BLaER1 (cell line): ENCODE measurements around the gene STYXL1.

Experiments used
- H3K27ac ChIP-seq: shearing (Covaris generic); formaldehyde crosslinking; 2 replicates; pipeline ENCODE4 v1.8.1; 2022
- H3K27me3 ChIP-seq: shearing (Covaris generic); formaldehyde crosslinking; 2 replicates; pipeline ENCODE4 v1.8.1; 2022
- H3K36me3 ChIP-seq: shearing (Covaris generic); formaldehyde crosslinking; 2 replicates; pipeline ENCODE4 v1.8.1; 2022
- H3K4me1 ChIP-seq: shearing (Covaris generic); formaldehyde crosslinking; 2 replicates; pipeline ENCODE4 v1.8.1; 2022
- H3K4me2 ChIP-seq: shearing (Covaris generic); formaldehyde crosslinking; 2 replicates; pipeline ENCODE4 v1.8.1; 2022
- H3K4me3 ChIP-seq: shearing (Covaris generic); formaldehyde crosslinking; 2 replicates; pipeline ENCODE4 v1.8.1; 2022
- H3K9ac ChIP-seq: shearing (Covaris generic); formaldehyde crosslinking; 2 replicates; pipeline ENCODE4 v1.8.1; 2022
- H3K9me3 ChIP-seq: shearing (Covaris generic); formaldehyde crosslinking; 2 replicates; pipeline ENCODE4 v1.8.1; 2022
- H4K20me1 ChIP-seq: shearing (Covaris generic); formaldehyde crosslinking; 2 replicates; pipeline ENCODE4 v1.8.1; 2022
- Cebpa-rat ChIP-seq: shearing (Covaris generic); IDR thresholded peaks from 2 replicates; pipeline ENCODE4 v1.8.1; 2022

STYXL1 gene

DNA sequence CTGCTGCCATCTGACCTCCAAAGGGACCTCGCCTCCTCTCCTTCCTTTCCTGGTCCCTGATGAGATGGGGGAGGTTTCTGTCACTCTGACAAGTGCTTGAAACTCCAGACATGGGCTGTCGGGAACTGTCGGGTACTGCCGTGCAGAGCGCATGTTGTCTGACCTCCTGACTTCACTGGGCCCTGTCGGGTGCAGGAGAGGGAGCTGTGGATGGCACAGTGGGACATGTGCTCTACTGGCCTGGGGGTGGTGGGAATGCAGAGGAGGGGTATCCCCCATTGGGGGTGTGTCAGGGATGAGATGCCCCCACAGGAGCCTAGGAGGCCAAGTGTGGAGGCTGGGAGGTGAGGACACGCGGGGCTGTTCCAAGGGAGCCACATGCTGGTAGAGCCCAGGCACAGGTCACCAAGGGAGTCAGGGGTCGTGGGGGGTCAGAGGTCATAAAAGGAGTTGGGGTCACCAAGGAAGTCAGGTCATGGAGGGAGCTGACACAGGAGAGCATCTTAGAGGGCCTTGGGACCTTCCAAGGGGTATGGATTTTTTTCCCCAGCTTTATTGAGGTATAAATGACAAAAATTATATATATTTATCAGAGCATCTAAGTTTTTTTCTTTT is 84.3 kb downstream of the STYXL1 start:
- Histone ChIP-seq H3K36me3 (peaks cover 64% of the 10 kb centered on the region), H3K4me3 (no peak overlapping the region), H3K9ac (no peak overlapping the region), H4K20me1 (peaks cover 25% of the 10 kb centered on the region), H3K4me2 (no peak overlapping the region), H3K27me3 (no peaks in the 10 kb centered on the region), H3K4me1 (peaks cover 38% of the 10 kb centered on the region), H3K27ac (no peak overlapping the region), H3K9me3 (no peaks in the 10 kb centered on the region)
- no peak for TF ChIP-seq Cebpa-rat

- no peak overlapping the region for H3K27ac ChIP-seq
- H3K4me1 ChIP-seq = peaks cover 37% of the 10 kb centered on the region
- H3K9me3 ChIP-seq = no peaks in the 10 kb centered on the region
- H3K9ac ChIP-seq = no peak overlapping the region
- peaks cover 24% of the 10 kb centered on the region; the same call in 1 of the 2 replicates for H4K20me1 ChIP-seq
- no peak overlapping the region for H3K4me3 ChIP-seq
- peaks cover 64% of the 10 kb centered on the region for H3K36me3 ChIP-seq
- H3K27me3 ChIP-seq = no peaks in the 10 kb centered on the region
- no peak for TF ChIP-seq Cebpa-rat
- no peak overlapping the region for H3K4me2 ChIP-seq
Measured at GRCh38 chr7:75962607-75963380, 85.0 kb downstream of the STYXL1 start.

DNA sequence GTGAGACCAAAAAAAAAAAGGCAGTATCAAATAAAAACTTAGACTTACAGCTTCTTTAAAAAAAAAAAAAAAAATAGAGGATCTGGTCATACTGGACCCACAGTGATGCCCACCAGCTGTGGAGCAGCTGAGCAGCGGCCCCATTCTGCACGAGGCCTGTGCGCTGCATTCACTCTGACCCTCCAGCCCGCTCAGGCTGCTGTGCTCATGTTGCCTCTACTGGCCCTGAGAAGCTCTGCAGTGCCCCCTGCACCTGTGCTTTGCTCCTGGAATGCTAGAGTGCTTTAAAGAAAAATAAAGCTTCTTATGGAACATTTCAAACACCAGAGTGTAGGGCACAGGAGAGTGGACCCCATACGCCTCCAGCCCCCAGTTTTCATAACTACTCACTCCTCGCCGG is 86.6 kb downstream of the STYXL1 start:
- no peak overlapping the region for H3K27ac ChIP-seq

DNA sequence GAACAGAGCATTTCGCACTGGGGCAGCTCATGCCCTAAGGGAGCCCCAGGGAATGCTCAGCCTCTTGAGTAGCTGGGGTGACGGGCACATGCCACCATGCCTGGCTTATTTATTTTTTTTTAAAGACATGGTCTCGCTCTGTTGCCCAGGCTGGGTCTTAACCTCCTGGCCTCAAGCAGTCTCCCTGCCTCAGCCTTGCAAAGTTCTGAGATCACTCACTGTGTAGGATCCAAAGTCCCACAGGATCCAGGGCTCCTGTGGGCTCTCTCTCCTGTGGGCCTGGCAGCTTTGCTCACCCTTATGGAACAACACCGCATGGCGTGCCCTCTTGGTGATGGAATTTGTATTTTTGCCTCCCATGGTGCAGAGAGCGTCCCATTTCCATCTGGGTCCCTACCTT is 87.4 kb downstream of the STYXL1 start:
- Histone ChIP-seq H3K27me3 (no peaks in the 10 kb centered on the region), H3K4me3 (no peak overlapping the region), H3K27ac (no peak overlapping the region), H4K20me1 (peaks cover 26% of the 10 kb centered on the region), H3K4me1 (peaks cover 24% of the 10 kb centered on the region), H3K36me3 (peaks cover 72% of the 10 kb centered on the region), H3K9ac (no peak overlapping the region), H3K4me2 (peak overlapping the region; percentile 21; the same call in 1 of the 2 replicates), H3K9me3 (no peaks in the 10 kb centered on the region)
- TF ChIP-seq Cebpa-rat = no peak

More for the DNA sequence above, 86.6 kb downstream of the STYXL1 start:
- Histone ChIP-seq H3K9ac (no peak overlapping the region), H3K9me3 (no peaks in the 10 kb centered on the region), H3K4me3 (no peak overlapping the region), H3K27me3 (no peaks in the 10 kb centered on the region), H3K4me2 (no peak overlapping the region), H3K36me3 (peaks cover 70% of the 10 kb centered on the region), H3K4me1 (peaks cover 27% of the 10 kb centered on the region), H4K20me1 (peaks cover 22% of the 10 kb centered on the region)
- TF ChIP-seq Cebpa-rat = no peak

- H3K4me3 ChIP-seq = no peak overlapping the region
- H3K27ac ChIP-seq = no peak overlapping the region
- peaks cover 80% of the 10 kb centered on the region for H3K36me3 ChIP-seq
- peaks cover 30% of the 10 kb centered on the region for H3K4me1 ChIP-seq
- H3K27me3 ChIP-seq = no peaks in the 10 kb centered on the region
- no peak for TF ChIP-seq Cebpa-rat
- H4K20me1 ChIP-seq = peaks cover 40% of the 10 kb centered on the region
- no peaks in the 10 kb centered on the region for H3K9me3 ChIP-seq
- H3K4me2 ChIP-seq = no peak overlapping the region
- no peak overlapping the region for H3K9ac ChIP-seq
Measured at GRCh38 chr7:75958802-75959543, 88.8 kb downstream of the STYXL1 start.

DNA sequence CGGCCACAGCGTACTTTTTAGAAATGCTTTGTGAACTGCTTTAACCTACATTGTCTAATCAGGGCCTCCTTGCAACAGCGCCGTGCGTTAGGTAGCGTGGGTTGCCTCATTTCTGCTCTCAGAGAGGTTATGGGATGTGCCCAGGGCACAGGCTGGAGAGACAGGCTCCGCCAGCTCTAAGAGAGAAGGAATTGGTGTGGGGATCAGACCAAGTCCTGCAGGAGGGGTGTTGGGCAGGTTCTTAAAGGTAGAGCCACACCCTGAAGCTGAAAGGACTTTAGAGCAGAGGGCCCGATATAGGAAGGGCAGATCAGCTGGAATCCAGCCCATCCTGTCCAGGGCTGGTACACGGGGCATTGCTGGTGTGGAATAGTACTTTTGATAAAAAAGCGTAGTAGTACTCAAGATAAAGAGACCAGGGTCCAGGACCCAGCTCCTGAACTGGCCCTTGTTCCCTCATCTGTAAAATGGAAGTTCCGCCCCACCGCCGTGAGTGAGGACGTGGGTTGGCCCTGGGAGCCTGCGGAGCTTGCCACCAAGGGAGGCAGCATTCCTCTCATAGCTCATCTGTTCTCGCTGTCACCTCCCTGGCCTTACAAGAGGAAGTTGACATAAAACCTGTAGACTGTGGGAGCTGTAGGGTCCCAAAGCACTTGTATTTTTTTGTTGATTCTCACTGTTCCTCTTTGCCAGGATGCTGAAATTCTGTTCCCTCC is 90.6 kb downstream of the STYXL1 start:
- Histone ChIP-seq H3K9me3 (no peaks in the 10 kb centered on the region), H3K9ac (no peak overlapping the region), H3K27me3 (no peaks in the 10 kb centered on the region), H4K20me1 (peaks cover 40% of the 10 kb centered on the region), H3K4me1 (peaks cover 22% of the 10 kb centered on the region), H3K4me2 (no peak overlapping the region), H3K36me3 (peaks cover 80% of the 10 kb centered on the region), H3K27ac (no peak overlapping the region), H3K4me3 (no peak overlapping the region)
- no peak for TF ChIP-seq Cebpa-rat

- H3K27me3 ChIP-seq = no peaks in the 10 kb centered on the region
- H3K9ac ChIP-seq = no peak overlapping the region
- peaks cover 38% of the 10 kb centered on the region for H4K20me1 ChIP-seq
- peak overlapping the region; percentile 32 for H3K4me2 ChIP-seq
- H3K27ac ChIP-seq = no peak overlapping the region
- peaks cover 16% of the 10 kb centered on the region for H3K4me1 ChIP-seq
- peaks cover 67% of the 10 kb centered on the region for H3K36me3 ChIP-seq
- TF ChIP-seq Cebpa-rat = no peak
- no peaks in the 10 kb centered on the region for H3K9me3 ChIP-seq
- H3K4me3 ChIP-seq = no peak overlapping the region
Measured at GRCh38 chr7:75955331-75955955, 92.4 kb downstream of the STYXL1 start.

DNA sequence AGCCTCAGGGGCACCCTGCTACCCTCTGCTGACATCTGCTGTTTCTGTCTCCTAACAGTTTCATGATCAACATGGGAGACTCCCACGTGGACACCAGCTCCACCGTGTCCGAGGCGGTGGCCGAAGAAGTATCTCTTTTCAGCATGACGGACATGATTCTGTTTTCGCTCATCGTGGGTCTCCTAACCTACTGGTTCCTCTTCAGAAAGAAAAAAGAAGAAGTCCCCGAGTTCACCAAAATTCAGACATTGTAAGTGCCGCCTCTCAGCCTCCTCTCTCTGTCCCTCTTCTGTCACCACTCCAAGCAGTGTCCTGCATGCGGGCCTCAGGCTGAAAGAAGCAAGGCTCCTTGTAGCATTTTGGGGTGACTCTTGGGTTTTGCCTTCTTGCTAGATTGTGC is 93.9 kb downstream of the STYXL1 start:
- no peak overlapping the region for H3K4me2 ChIP-seq
- no peak overlapping the region for H3K27ac ChIP-seq
- H4K20me1 ChIP-seq = peaks cover 50% of the 10 kb centered on the region
- no peak overlapping the region for H3K4me3 ChIP-seq
- peaks cover 56% of the 10 kb centered on the region for H3K36me3 ChIP-seq
- H3K9ac ChIP-seq = no peak overlapping the region
- no peaks in the 10 kb centered on the region for H3K9me3 ChIP-seq
- peaks cover 9% of the 10 kb centered on the region for H3K4me1 ChIP-seq
- no peaks in the 10 kb centered on the region for H3K27me3 ChIP-seq
- TF ChIP-seq Cebpa-rat = no peak

DNA sequence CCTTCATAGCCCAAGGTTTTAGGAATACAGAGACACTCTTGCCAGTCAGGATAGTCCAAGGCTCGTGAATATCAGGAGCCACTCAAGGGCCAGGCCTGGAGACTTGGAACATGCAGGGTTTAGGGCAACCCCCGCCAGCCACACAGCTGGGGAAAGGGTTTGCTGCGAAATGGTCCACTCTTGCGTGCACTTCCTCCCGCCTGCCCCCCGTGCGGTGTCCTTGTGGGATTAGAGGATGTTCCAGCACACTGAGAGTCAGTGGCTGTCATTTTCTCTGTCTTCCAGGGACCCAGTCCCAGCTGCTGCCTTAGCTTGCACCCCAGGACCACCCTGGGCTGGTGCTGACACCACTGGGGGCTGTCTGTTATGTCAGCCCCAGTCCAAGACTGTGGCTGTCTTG is 94.4 kb downstream of the STYXL1 start:
- peaks cover 51% of the 10 kb centered on the region for H3K36me3 ChIP-seq
- H3K9me3 ChIP-seq = no peaks in the 10 kb centered on the region
- H3K27ac ChIP-seq = no peak overlapping the region
- no peak for TF ChIP-seq Cebpa-rat
- H3K4me1 ChIP-seq = peaks cover 9% of the 10 kb centered on the region
- no peak overlapping the region for H3K4me3 ChIP-seq
- peaks cover 56% of the 10 kb centered on the region for H4K20me1 ChIP-seq
- no peak overlapping the region for H3K9ac ChIP-seq
- H3K27me3 ChIP-seq = no peaks in the 10 kb centered on the region
- H3K4me2 ChIP-seq = no peak overlapping the region
